Ascending aorta (tissue), 2 donors: ENCODE measurements around the gene ADAMTSL2. TPM values are rescaled to one million over a fixed set of nuclear protein-coding genes. Genes with fewer than 3 reads are reported as not detected.

Source experiments
- DNase-seq, 2 donors: peaks; one replicate each; pipeline ENCODE4 v3.0.0-alpha.2; 2019; ENCODE audit warnings: low spot score in 2 of 2
- H3K27ac ChIP-seq, 2 donors: fragments of 200-600 bp; sonication (generic); one replicate each; pipeline ENCODE4 v1.5.1; 2016 to 2017; ENCODE audit warnings: mild to moderate bottlenecking in 1 of 2
- H3K27me3 ChIP-seq: fragments of 200-600 bp; sonication (generic); one replicate; pipeline ENCODE4 v1.5.1; 2017
- H3K36me3 ChIP-seq, 2 donors: fragments of 200-600 bp; sonication (generic); one replicate each; pipeline ENCODE4 v1.5.1; 2016
- H3K4me1 ChIP-seq, 2 donors: fragments of 200-600 bp; sonication (generic); one replicate each; pipeline ENCODE4 v1.5.1; 2016 to 2017; ENCODE audit warnings: mild to moderate bottlenecking in 1 of 2
- H3K4me3 ChIP-seq, 2 donors: fragments of 200-600 bp; sonication (generic); one replicate each; pipeline ENCODE4 v1.5.1; 2016 to 2017; ENCODE audit warnings: mild to moderate bottlenecking in 1 of 2
- H3K9me3 ChIP-seq, 2 donors: fragments of 200-600 bp; sonication (generic); one replicate each; pipeline ENCODE4 v1.5.1; 2016
- intact Hi-C: fragments of 100-400 bp; cut with DNase I; formaldehyde crosslinking; loops from one replicate; pipeline ENCODE4 v1.15.1; 2023
- total RNA-seq: library from RNA; depleted of rRNA; stranded (reverse); fragments of >200 nt; gene quantifications from one replicate; pipeline ENCODE4 v1.1.0, GENCODE V29; 2016
- TF ChIP-seq, protein P1 (sequence below), 3 experiments: fragments of 200-600 bp in 2 of 3; fragments of 450-650 bp in 1 of 3; sonication (generic) in 2 of 3; IDR thresholded peaks; one replicate each; pipeline ENCODE4 v1.5.1; 2016 to 2019; ENCODE audit warnings: antibody characterized with exemption in 3 of 3, mild to moderate bottlenecking in 1 of 3, moderate library complexity in 1 of 3

ADAMTSL2 gene
- total RNA-seq, 1 donor from 2014 or later, result 3.4 TPM

DNA sequence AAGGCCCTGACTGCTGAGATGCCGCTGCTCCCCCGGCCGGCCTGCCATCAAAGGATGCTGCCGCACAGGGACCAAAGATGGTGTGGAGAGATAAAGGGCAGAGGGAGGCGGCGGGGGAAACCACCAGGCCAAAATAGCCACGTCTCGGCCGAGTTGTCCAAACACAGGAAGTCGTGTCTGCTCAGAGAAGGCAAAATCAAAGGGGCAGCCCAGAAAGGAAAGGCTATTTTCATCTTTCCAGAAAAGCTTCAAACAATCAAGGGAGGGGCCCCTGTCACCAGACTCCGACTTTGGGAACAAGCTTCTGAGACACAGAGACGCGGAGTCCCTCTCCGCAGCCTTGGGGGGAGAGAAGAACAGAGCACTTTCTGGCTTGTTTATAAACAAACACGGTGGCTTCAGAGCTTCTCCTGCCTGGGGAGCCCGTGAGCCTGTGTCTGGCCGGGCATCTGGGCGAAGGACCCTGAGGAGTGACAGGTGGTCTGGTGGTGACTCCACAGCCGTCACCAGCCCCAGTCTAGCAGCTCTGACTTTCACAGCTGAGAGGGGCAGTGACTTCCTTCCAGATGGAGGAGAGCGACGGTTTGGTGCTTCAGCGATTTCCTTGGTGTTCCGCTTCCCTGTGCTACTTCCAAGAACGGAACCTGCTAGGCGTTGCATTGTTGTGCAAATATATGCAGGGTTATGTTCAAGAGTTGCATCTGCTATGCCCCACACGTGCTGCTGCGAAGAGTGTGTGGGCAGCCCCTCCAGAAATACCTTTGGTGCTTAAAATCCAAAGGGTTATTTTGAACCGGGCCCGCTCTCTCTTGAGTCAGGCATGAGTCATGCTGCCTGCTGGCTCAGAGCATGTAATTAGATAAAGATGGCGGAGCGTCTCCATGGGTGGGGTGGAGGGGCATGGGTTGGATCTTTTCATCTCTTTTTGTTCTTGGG lies 24.0 kb downstream of the ADAMTSL2 start:
- intact Hi-C loops, result no loop called here
- H3K4me3 ChIP-seq, result peak overlapping the region in 1 of 2 donors; percentile 4
- TF ChIP-seq, protein P1, sequence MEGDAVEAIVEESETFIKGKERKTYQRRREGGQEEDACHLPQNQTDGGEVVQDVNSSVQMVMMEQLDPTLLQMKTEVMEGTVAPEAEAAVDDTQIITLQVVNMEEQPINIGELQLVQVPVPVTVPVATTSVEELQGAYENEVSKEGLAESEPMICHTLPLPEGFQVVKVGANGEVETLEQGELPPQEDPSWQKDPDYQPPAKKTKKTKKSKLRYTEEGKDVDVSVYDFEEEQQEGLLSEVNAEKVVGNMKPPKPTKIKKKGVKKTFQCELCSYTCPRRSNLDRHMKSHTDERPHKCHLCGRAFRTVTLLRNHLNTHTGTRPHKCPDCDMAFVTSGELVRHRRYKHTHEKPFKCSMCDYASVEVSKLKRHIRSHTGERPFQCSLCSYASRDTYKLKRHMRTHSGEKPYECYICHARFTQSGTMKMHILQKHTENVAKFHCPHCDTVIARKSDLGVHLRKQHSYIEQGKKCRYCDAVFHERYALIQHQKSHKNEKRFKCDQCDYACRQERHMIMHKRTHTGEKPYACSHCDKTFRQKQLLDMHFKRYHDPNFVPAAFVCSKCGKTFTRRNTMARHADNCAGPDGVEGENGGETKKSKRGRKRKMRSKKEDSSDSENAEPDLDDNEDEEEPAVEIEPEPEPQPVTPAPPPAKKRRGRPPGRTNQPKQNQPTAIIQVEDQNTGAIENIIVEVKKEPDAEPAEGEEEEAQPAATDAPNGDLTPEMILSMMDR (IDR thresholded peaks at IDR 0.05), result no peak
- H3K36me3 ChIP-seq, result no peaks in the 10 kb centered on the region
- no peaks in the 10 kb centered on the region for H3K27me3 ChIP-seq
- DNase-seq, result peak in 1 of 2 donors; percentile 75
- H3K4me1 ChIP-seq, result peaks cover 7 to 28% of the 10 kb centered on the region in 2 donors
- H3K27ac ChIP-seq, result peak overlapping the region in 1 of 2 donors; percentile 44
- no peaks in the 10 kb centered on the region for H3K9me3 ChIP-seq

DNA sequence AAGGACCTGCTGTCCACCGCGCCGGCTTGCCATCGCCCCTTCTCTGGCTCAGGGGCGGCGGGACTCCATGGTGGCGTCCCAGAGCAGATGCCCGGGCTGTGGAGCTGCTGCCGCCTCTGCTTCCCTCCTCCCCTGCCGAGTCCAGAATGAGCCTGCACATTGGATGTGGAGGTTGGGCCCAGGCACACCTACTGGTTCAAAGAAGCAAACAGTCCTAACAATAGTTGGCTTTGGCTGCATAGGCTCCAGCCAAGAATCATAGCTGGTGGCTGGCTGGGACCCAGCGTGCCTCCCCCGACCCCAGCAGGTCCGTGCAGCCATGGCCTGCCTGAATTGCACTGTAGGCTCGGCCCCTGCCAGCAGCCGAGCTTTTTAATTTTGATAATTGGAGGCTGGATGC lies 25.8 kb downstream of the ADAMTSL2 start:
- TF ChIP-seq, protein P1 (IDR thresholded peaks at IDR 0.05), result no peak
- H3K36me3 ChIP-seq, result no peaks in the 10 kb centered on the region
- intact Hi-C loops, result no loop called here
- H3K27ac ChIP-seq, result no peak overlapping the region
- no peak for DNase-seq
- no peaks in the 10 kb centered on the region for H3K9me3 ChIP-seq
- no peak overlapping the region for H3K4me3 ChIP-seq
- H3K4me1 ChIP-seq, result peaks cover 11 to 35% of the 10 kb centered on the region in 2 donors
- H3K27me3 ChIP-seq, result no peaks in the 10 kb centered on the region

GRCh38 chr9:133560944-133561343 lies 26.4 kb downstream of the ADAMTSL2 start:
- no peak for DNase-seq
- no peaks in the 10 kb centered on the region for H3K27me3 ChIP-seq
- no peak overlapping the region for H3K27ac ChIP-seq
- TF ChIP-seq, protein P1 (IDR thresholded peaks at IDR 0.05), result no peak
- no peaks in the 10 kb centered on the region for H3K9me3 ChIP-seq
- peaks cover 14 to 39% of the 10 kb centered on the region in 2 donors for H3K4me1 ChIP-seq
- intact Hi-C loops, result no loop called here
- no peak overlapping the region for H3K4me3 ChIP-seq
- H3K36me3 ChIP-seq, result no peaks in the 10 kb centered on the region

- Histone ChIP-seq H3K9me3 (no peaks in the 10 kb centered on the region), H3K4me1 (peaks cover 14 to 39% of the 10 kb centered on the region in 2 donors), H3K27ac (no peak overlapping the region)
These were observed 27.6 kb downstream of the ADAMTSL2 start for GRCh38 chr9:133561976-133562554.

DNA sequence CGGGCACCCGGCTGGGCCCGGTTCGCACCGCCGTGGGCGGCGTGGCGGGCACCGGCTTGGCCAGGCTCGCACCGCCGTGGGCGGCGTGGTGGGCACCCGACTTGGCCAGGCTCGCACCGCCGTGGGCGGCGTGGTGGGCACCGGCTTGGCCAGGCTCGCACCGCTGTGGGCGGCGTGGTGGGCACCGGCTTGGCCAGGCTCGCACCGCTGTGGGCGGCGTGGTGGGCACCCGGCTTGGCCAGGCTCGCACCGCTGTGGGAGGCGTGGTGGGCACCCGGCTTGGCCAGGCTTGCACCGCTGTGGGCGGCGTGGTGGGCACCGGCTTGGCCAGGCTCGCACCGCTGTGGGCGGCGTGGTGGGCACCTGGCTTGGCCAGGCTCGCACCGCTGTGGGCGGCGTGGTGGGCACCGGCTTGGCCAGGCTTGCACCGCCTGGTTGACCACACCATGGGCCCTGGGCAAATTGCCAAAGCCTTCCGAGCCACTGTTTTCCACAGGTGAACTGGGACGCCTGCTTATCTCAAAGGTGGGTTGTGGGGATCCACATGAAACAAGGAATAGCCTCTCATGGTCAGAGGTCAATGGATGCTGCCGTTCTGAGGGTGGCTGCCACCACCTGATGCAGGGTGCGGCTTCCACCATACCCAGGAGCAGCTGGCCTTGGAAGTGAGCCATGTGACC lies 28.2 kb downstream of the ADAMTSL2 start:
- Histone ChIP-seq H3K36me3 (no peaks in the 10 kb centered on the region), H3K4me3 (no peak overlapping the region), H3K27me3 (no peaks in the 10 kb centered on the region), H3K27ac (no peak overlapping the region), H3K4me1 (peaks cover 14 to 38% of the 10 kb centered on the region in 2 donors), H3K9me3 (no peaks in the 10 kb centered on the region)
- TF ChIP-seq, protein P1 (IDR thresholded peaks at IDR 0.05), result no peak
- no peak for DNase-seq
- intact Hi-C loops, result no loop called here

More at GRCh38 chr9:133561976-133562554, 27.6 kb downstream of the ADAMTSL2 start:
- Histone ChIP-seq H3K36me3 (no peaks in the 10 kb centered on the region), H3K27me3 (no peaks in the 10 kb centered on the region), H3K4me3 (no peak overlapping the region)
- DNase-seq, result no peak
- intact Hi-C loops, result no loop called here
- TF ChIP-seq, protein P1 (IDR thresholded peaks at IDR 0.05), result no peak
